ENCODE data around the gene GIT1.

DNA sequence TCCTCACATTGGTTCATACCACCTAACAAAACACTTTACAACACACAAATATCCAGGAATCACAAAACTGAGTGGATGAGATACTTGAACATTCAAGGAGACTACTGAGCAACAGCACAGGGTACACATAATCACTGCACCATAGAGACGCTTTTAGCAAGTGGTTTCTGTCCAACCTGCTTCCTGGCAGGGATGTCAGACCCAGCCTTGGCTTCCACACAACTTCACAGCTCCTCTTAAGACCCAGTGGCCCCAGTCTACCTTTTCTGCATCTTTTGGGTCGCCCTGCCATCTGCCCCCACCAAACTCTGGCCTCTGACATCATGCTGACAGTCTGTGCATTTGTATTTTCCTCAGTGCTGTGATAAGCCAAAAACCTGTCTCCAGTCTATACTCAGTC lies 39.2 kb upstream of the GIT1 start:
- TF ChIP-seq POLR2A (IDR thresholded peaks at IDR 0.05; ENCODE audit: low read length) (no peak), GATA1 (IDR thresholded peaks at IDR 0.05; ENCODE audit: low read depth, low read length) (no peak)
